Colonic mucosa (tissue), 4 donors: ENCODE results near the gene COL1A2. TPM values are rescaled to one million over a fixed set of nuclear protein-coding genes. Genes with fewer than 3 reads are reported as not detected.

ENCODE experiments used
- DNase-seq: peaks from one replicate; pipeline ENCODE4 v3.0.0-alpha.2; 2020
- H3K27ac ChIP-seq: fragments of 200-600 bp; one replicate; pipeline ENCODE4 v1.8.0; 2021
- H3K27me3 ChIP-seq: fragments of 200-600 bp; one replicate; pipeline ENCODE4 v1.8.0; 2021
- H3K36me3 ChIP-seq: fragments of 200-600 bp; one replicate; pipeline ENCODE4 v1.8.0; 2021
- H3K4me1 ChIP-seq: fragments of 200-600 bp; one replicate; pipeline ENCODE4 v1.8.0; 2021; ENCODE audit warnings: mild to moderate bottlenecking
- H3K4me3 ChIP-seq: fragments of 200-600 bp; one replicate; pipeline ENCODE4 v1.8.0; 2021
- H3K9ac ChIP-seq, 2 donors: one replicate each; pipeline ENCODE4 v1.7.0; 2013; ENCODE audit warnings: control low read depth in 2 of 2, low read depth in 2 of 2, low read length in 2 of 2
- H3K9me3 ChIP-seq: fragments of 200-600 bp; one replicate; pipeline ENCODE4 v1.8.0; 2021
- intact Hi-C: fragments of 100-400 bp; cut with DNase I; formaldehyde crosslinking; loops from one replicate; pipeline ENCODE4 v1.14.1; 2022
- total RNA-seq, 2 donors: library from RNA; stranded (reverse); fragmentation: NEBNext Ultra II Directional in 1 of 2; extraction: Animal tissue kit (Norgen Biotek cat#: 25700) in 1 of 2; gene quantifications; one replicate each; pipeline ENCODE4 v1.2.1, GENCODE V29; 2021
- TF ChIP-seq, protein P1 (sequence below): fragments of 200-600 bp; IDR thresholded peaks from one replicate; pipeline ENCODE4 v1.8.0; 2022; ENCODE audit warnings: antibody characterized with exemption, mild to moderate bottlenecking
- donor health status: healthy.
- donor health status: DM: no; HTN: no; CAD: no.
- donor health status: DM: no; HTN: no; CAD: no.

Gene COL1A2
- total RNA-seq, 2 donors from 2014 or later = 55.6 to 131 TPM

DNA sequence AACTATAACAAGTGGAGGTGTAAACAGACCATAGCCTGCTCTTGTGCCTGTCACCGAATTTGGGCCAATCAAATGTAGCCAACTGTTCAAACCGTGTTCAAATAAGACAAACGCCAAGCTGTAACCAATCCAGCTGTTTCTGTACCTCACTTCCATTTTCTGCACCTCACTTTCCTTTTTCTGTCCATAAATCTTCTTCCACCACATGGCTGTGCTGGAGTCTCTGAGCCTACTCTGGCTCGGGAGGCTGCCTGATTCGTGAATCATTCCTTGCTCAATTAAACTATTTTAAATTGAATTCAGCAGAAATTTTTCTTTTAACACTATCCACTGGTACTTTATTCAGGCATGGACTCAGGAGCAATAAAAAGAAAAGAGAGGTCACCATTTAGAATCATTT is 29.9 kb upstream of the COL1A2 start:
- intact Hi-C loops = no loop called here

GRCh38 chr7:94366163-94366562 is 28.5 kb upstream of the COL1A2 start:
- no peak overlapping the region for H3K4me3 ChIP-seq
- no peaks in the 10 kb centered on the region for H3K36me3 ChIP-seq
- no peak for DNase-seq
- no peak overlapping the region for H3K9ac ChIP-seq
- no peaks in the 10 kb centered on the region for H3K4me1 ChIP-seq
- H3K27me3 ChIP-seq = no peaks in the 10 kb centered on the region
- no peaks in the 10 kb centered on the region for H3K9me3 ChIP-seq
- no peak overlapping the region for H3K27ac ChIP-seq
- intact Hi-C loops = no loop called here
- TF ChIP-seq, protein P1, sequence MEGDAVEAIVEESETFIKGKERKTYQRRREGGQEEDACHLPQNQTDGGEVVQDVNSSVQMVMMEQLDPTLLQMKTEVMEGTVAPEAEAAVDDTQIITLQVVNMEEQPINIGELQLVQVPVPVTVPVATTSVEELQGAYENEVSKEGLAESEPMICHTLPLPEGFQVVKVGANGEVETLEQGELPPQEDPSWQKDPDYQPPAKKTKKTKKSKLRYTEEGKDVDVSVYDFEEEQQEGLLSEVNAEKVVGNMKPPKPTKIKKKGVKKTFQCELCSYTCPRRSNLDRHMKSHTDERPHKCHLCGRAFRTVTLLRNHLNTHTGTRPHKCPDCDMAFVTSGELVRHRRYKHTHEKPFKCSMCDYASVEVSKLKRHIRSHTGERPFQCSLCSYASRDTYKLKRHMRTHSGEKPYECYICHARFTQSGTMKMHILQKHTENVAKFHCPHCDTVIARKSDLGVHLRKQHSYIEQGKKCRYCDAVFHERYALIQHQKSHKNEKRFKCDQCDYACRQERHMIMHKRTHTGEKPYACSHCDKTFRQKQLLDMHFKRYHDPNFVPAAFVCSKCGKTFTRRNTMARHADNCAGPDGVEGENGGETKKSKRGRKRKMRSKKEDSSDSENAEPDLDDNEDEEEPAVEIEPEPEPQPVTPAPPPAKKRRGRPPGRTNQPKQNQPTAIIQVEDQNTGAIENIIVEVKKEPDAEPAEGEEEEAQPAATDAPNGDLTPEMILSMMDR = no peak

More for the DNA sequence above, 29.9 kb upstream of the COL1A2 start:
- Histone ChIP-seq H3K27ac (no peak overlapping the region), H3K9me3 (no peaks in the 10 kb centered on the region), H3K4me3 (no peak overlapping the region), H3K9ac (no peak overlapping the region), H3K36me3 (no peaks in the 10 kb centered on the region), H3K27me3 (no peaks in the 10 kb centered on the region), H3K4me1 (no peaks in the 10 kb centered on the region)
- no peak for DNase-seq
- TF ChIP-seq, protein P1 = no peak

GRCh38 chr7:94366832-94367231 is 27.9 kb upstream of the COL1A2 start:
- DNase-seq = no peak
- no peaks in the 10 kb centered on the region for H3K27me3 ChIP-seq
- H3K27ac ChIP-seq = no peak overlapping the region
- intact Hi-C loops = no loop called here
- H3K9me3 ChIP-seq = no peaks in the 10 kb centered on the region
- no peak overlapping the region for H3K4me3 ChIP-seq
- no peaks in the 10 kb centered on the region for H3K36me3 ChIP-seq
- H3K4me1 ChIP-seq = no peaks in the 10 kb centered on the region
- no peak overlapping the region for H3K9ac ChIP-seq
- TF ChIP-seq, protein P1 = no peak

DNA sequence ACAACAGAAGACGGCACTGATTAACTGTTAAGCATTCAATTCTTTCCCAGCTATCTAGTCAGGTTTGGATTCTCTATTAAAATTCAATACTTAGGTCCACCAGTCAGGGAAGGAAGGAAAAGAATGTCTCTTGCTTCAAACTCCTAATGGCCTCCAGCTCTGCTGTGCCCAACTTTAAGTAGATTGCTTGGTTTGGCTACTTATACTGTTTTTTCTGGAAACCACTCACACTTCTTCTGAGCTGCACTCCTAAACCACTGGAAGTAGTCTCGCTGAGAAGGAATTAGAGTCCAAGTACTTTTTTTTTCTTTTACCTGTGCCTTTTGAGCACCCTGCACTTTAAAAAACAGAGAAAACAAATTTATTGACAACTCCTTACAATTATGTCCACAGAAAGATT is 26.7 kb upstream of the COL1A2 start:
- no peaks in the 10 kb centered on the region for H3K4me1 ChIP-seq
- H3K36me3 ChIP-seq = no peaks in the 10 kb centered on the region
- intact Hi-C loops = no loop called here
- no peak for DNase-seq
- no peak overlapping the region for H3K4me3 ChIP-seq
- no peak overlapping the region for H3K9ac ChIP-seq
- no peaks in the 10 kb centered on the region for H3K9me3 ChIP-seq
- TF ChIP-seq, protein P1 = no peak
- H3K27me3 ChIP-seq = no peaks in the 10 kb centered on the region
- peak overlapping the region; percentile 14 for H3K27ac ChIP-seq

- Histone ChIP-seq H3K36me3 (no peaks in the 10 kb centered on the region), H3K4me1 (no peaks in the 10 kb centered on the region), H3K4me3 (no peak overlapping the region), H3K9me3 (no peaks in the 10 kb centered on the region), H3K9ac (no peak overlapping the region), H3K27ac (peak overlapping the region; percentile 14), H3K27me3 (no peaks in the 10 kb centered on the region)
- TF ChIP-seq, protein P1 = no peak
- intact Hi-C loops = no loop called here
- DNase-seq = no peak
Measured at GRCh38 chr7:94368371-94368791, 26.3 kb upstream of the COL1A2 start.

DNA sequence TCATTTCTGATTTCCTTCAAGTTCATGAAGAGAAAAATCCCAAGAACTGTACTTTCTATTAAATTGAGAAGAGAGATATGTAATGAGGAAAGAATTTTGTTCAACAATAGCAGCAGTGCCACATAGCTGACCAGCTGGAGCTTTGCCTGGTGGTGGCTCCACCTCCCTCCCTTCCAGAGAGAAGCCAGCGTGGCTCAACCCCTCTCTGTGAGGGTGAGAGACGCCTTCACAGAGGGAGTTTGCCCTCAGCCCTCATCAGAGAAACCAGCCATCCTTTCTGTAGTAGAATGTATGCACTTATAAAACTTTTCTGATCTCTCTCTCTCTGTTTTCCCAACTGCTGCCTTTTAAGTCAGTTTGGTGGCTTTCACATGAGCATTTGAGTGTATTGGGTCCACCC is 20.5 kb upstream of the COL1A2 start:
- TF ChIP-seq, protein P1 = no peak
- no peaks in the 10 kb centered on the region for H3K27me3 ChIP-seq
- peak overlapping the region; percentile 79 for H3K27ac ChIP-seq
- no peaks in the 10 kb centered on the region for H3K4me1 ChIP-seq
- H3K9me3 ChIP-seq = no peaks in the 10 kb centered on the region
- no peaks in the 10 kb centered on the region for H3K36me3 ChIP-seq
- DNase-seq = peak; percentile 51
- H3K4me3 ChIP-seq = no peak overlapping the region
- H3K9ac ChIP-seq = peak overlapping the region in 1 of 2 donors; percentile 44
- intact Hi-C loops = no loop called here
